Measurements from ENCODE around the gene EHMT2.
"Not testable (repeated sequence)": the region's sequence is repeated elsewhere in the genome, so short reads cannot be mapped to it uniquely, and the experiment has no call there.

Gene EHMT2

DNA sequence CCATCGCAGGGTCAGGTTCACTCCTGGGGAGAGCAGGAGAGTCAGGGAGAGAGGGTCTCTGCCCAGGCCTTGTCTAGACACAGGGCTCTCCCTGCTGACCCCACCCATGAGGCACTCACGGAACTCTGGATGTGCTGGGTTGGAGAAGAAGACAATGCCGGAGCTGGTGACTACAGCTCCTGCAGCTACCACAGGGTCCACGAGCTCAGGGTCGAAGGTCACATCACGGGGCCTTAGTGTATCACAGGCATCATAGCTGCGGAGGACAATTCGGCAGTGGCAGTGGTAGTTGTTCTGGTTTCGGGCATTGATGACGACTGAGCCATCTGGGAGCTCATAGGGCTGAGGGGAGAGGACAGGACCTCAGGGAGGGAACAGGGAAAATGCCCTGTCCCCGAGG is 37.6 kb downstream of the EHMT2 start:
- no peak overlapping the region for H4K8ac ChIP-seq (ENCODE audit: low read length)
- H3K79me1 ChIP-seq (replicated peaks; ENCODE audit: low read length, poor library complexity, severe bottlenecking) = peaks cover 33% of the 10 kb centered on the region
- peaks cover 36 to 43% of the 10 kb centered on the region in 2 experiments for H3K36me3 ChIP-seq (ENCODE audit: control insufficient read depth in 1 of 2, insufficient read depth in 2 of 2, low read depth in 1 of 2, low read length in 2 of 2)
- no peak overlapping the region for H3K23ac ChIP-seq (ENCODE audit: low read length in 2 of 2)
- H3K9ac ChIP-seq (ENCODE audit: low read length) = no peak overlapping the region
- no peak overlapping the region for H2BK5ac ChIP-seq (ENCODE audit: low read depth, low read length, poor library complexity, severe bottlenecking)
- no peak overlapping the region for H3K18ac ChIP-seq (ENCODE audit: low read depth in 1 of 2, low read length in 2 of 2)
- no peak overlapping the region for H2BK15ac ChIP-seq (ENCODE audit: low read depth, poor library complexity, severe bottlenecking)
- H3K27ac ChIP-seq (ENCODE audit: low read length, poor library complexity, severe bottlenecking) = no peak overlapping the region
- H4K91ac ChIP-seq (ENCODE audit: low read length) = no peak overlapping the region
- H2BK120ac ChIP-seq (ENCODE audit: low read depth, low read length) = no peak overlapping the region
- no peak overlapping the region for H3K14ac ChIP-seq (ENCODE audit: low read length in 2 of 2)
- H3K27me3 ChIP-seq (ENCODE audit: control insufficient read depth in 1 of 2, insufficient read depth in 1 of 2, low read length in 2 of 2) = no peaks in the 10 kb centered on the region
- no peak overlapping the region for H3K4me2 ChIP-seq (ENCODE audit: low read length, poor library complexity, severe bottlenecking)
- H2AK5ac ChIP-seq (ENCODE audit: low read length, severe bottlenecking) = no peak overlapping the region
- no peak overlapping the region for H2BK12ac ChIP-seq (ENCODE audit: low read length in 2 of 2)
- peaks cover 11% of the 10 kb centered on the region for H3K4me1 ChIP-seq (ENCODE audit: control insufficient read depth, insufficient read depth, low read depth, low read length)
- H3K4ac ChIP-seq (ENCODE audit: low read depth in 1 of 2, low read length in 2 of 2) = no peak overlapping the region
- no peak overlapping the region for H3K4me3 ChIP-seq (ENCODE audit: insufficient read depth in 1 of 2, low read depth in 1 of 2, low read length in 2 of 2)
- H3K9me3 ChIP-seq (ENCODE audit: control insufficient read depth, low read length) = no peaks in the 10 kb centered on the region
- H2AFZ ChIP-seq (ENCODE audit: low read depth, low read length) = no peak overlapping the region
- DNase-seq = no peak
- 99% methylated on average over 11 of the region's 11 CpGs for WGBS

DNA sequence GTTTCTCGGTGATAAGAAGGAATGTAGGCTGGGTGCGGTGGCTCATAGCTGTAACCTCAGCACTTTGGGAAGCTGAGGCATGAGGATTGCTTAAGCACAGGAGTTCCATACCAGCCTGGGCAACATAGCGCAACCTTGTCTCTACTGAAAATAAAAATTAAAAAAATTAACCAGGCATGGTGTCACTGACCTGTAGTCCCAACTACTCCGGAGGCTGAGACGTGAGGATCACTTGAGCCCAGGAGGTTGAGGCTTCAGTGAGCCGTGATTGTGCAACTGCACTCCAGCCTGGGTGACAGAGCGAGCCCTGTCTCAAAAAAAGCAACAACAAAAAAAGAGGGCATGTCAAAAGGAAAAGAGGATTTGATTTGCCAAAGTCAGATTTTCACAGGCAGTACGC is 38.8 kb downstream of the EHMT2 start:
- Histone ChIP-seq H3K4me3 (ENCODE audit: insufficient read depth in 1 of 2, low read depth in 1 of 2, low read length in 2 of 2) (no peak overlapping the region), H4K91ac (ENCODE audit: low read length) (no peak overlapping the region), H2BK15ac (ENCODE audit: low read depth, poor library complexity, severe bottlenecking) (no peak overlapping the region), H2BK120ac (ENCODE audit: low read depth, low read length) (no peak overlapping the region), H3K27me3 (ENCODE audit: control insufficient read depth in 1 of 2, insufficient read depth in 1 of 2, low read length in 2 of 2) (no peaks in the 10 kb centered on the region), H3K4me2 (ENCODE audit: low read length, poor library complexity, severe bottlenecking) (no peak overlapping the region), H3K23ac (ENCODE audit: low read length in 2 of 2) (no peak overlapping the region), H3K14ac (ENCODE audit: low read length in 2 of 2) (no peak overlapping the region), H3K9ac (ENCODE audit: low read length) (no peak overlapping the region), H2BK5ac (ENCODE audit: low read depth, low read length, poor library complexity, severe bottlenecking) (no peak overlapping the region), H3K18ac (ENCODE audit: low read depth in 1 of 2, low read length in 2 of 2) (no peak overlapping the region), H3K9me3 (ENCODE audit: control insufficient read depth, low read length) (no peaks in the 10 kb centered on the region), H3K36me3 (ENCODE audit: control insufficient read depth in 1 of 2, insufficient read depth in 2 of 2, low read depth in 1 of 2, low read length in 2 of 2) (peaks cover 36 to 43% of the 10 kb centered on the region in 2 experiments), H2AFZ (ENCODE audit: low read depth, low read length) (no peak overlapping the region), H4K8ac (ENCODE audit: low read length) (no peak overlapping the region), H3K4ac (ENCODE audit: low read depth in 1 of 2, low read length in 2 of 2) (no peak overlapping the region), H2BK12ac (ENCODE audit: low read length in 2 of 2) (no peak overlapping the region), H3K79me1 (replicated peaks; ENCODE audit: low read length, poor library complexity, severe bottlenecking) (peaks cover 33% of the 10 kb centered on the region), H2AK5ac (ENCODE audit: low read length, severe bottlenecking) (no peak overlapping the region), H3K27ac (ENCODE audit: low read length, poor library complexity, severe bottlenecking) (no peak overlapping the region), H3K4me1 (ENCODE audit: control insufficient read depth, insufficient read depth, low read depth, low read length) (peaks cover 11% of the 10 kb centered on the region)
- 91% methylated on average over 7 of the region's 8 CpGs for WGBS
- no peak for DNase-seq

DNA sequence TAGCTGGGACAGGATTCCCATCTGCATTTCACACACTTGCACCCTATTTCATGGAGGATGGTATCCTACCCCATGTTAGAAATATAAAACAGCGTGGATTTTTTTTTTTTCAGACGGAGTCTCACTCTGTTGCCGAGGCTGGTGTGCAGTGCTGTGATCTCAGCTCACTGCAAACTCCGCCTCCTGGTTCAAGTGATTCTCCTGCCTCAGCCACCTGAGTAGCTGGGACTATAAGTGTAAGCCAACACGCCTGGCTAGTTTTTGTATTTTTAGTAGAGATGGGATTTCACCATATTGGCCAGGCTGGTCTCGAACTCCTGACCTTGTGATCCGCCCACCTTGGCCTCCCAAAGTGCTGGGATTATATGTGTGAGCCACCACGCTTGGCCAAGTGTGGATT is 39.7 kb downstream of the EHMT2 start:
- not testable (repeated sequence) for H3K18ac ChIP-seq (ENCODE audit: low read depth in 1 of 2, low read length in 2 of 2); H3K4me1 ChIP-seq (ENCODE audit: control insufficient read depth, insufficient read depth, low read depth, low read length); H2BK5ac ChIP-seq (ENCODE audit: low read depth, low read length, poor library complexity, severe bottlenecking); H2BK15ac ChIP-seq (ENCODE audit: low read depth, poor library complexity, severe bottlenecking); H3K4me3 ChIP-seq (ENCODE audit: insufficient read depth in 1 of 2, low read depth in 1 of 2, low read length in 2 of 2); H3K4ac ChIP-seq (ENCODE audit: low read depth in 1 of 2, low read length in 2 of 2); H4K8ac ChIP-seq (ENCODE audit: low read length); H3K27me3 ChIP-seq (ENCODE audit: control insufficient read depth in 1 of 2, insufficient read depth in 1 of 2, low read length in 2 of 2); H4K91ac ChIP-seq (ENCODE audit: low read length); H2BK12ac ChIP-seq (ENCODE audit: low read length in 2 of 2); H2AFZ ChIP-seq (ENCODE audit: low read depth, low read length); H3K27ac ChIP-seq (ENCODE audit: low read length, poor library complexity, severe bottlenecking); DNase-seq; H3K4me2 ChIP-seq (ENCODE audit: low read length, poor library complexity, severe bottlenecking); H3K9me3 ChIP-seq (ENCODE audit: control insufficient read depth, low read length); H3K9ac ChIP-seq (ENCODE audit: low read length); H3K23ac ChIP-seq (ENCODE audit: low read length in 2 of 2); H3K14ac ChIP-seq (ENCODE audit: low read length in 2 of 2); H2BK120ac ChIP-seq (ENCODE audit: low read depth, low read length); H2AK5ac ChIP-seq (ENCODE audit: low read length, severe bottlenecking)
- WGBS = 94% methylated on average over 8 of the region's 8 CpGs
- Histone ChIP-seq H3K79me1 (replicated peaks; ENCODE audit: low read length, poor library complexity, severe bottlenecking) (peaks cover 33% of the 10 kb centered on the region), H3K36me3 (ENCODE audit: control insufficient read depth in 1 of 2, insufficient read depth in 2 of 2, low read depth in 1 of 2, low read length in 2 of 2) (peaks cover 36 to 43% of the 10 kb centered on the region in 2 experiments)

DNA sequence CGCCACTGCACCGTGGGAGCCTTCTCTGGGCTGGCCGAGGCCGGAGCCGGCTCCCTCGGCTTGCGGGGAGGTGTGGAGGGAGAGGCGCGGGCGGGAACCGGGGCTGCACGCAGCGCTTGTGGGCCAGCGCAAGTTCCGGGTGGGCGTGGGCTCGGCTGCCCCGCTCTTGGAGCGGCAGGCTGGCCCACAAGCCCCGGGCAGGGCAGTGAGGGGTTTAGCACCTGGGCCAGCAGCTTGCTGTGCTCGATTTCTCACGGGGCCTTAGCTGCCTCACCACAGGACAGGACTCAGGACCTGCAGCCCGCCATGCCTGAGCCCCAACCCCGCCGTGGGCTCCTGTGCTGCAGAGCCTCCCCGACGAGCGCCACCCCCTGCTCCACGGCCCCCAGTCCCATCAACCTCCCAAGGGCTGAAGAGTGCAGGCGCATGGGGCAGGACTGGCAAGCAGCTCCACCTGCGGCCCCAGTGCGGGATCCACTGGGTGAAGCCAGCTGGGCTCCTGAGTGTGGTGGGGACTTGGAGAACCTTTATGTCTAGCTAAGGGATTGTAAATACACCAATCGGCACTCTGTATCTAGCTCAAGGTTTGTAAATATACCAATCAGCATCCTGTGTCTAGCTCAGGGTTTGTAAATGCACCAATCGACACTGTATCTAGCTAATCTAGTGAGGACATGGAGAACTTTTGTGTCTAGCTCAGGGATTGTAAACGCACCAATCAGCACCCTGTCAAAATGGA is 45.3 kb downstream of the EHMT2 start:
- H3K4ac ChIP-seq (ENCODE audit: low read depth in 1 of 2, low read length in 2 of 2); H3K79me1 ChIP-seq (replicated peaks; ENCODE audit: low read length, poor library complexity, severe bottlenecking); H2BK12ac ChIP-seq (ENCODE audit: low read length in 2 of 2); H2BK5ac ChIP-seq (ENCODE audit: low read depth, low read length, poor library complexity, severe bottlenecking); H3K4me2 ChIP-seq (ENCODE audit: low read length, poor library complexity, severe bottlenecking); H2BK120ac ChIP-seq (ENCODE audit: low read depth, low read length); H3K9ac ChIP-seq (ENCODE audit: low read length); H4K8ac ChIP-seq (ENCODE audit: low read length); H4K91ac ChIP-seq (ENCODE audit: low read length); H2AK5ac ChIP-seq (ENCODE audit: low read length, severe bottlenecking); H3K14ac ChIP-seq (ENCODE audit: low read length in 2 of 2); H3K18ac ChIP-seq (ENCODE audit: low read depth in 1 of 2, low read length in 2 of 2); H3K27me3 ChIP-seq (ENCODE audit: control insufficient read depth in 1 of 2, insufficient read depth in 1 of 2, low read length in 2 of 2); H2BK15ac ChIP-seq (ENCODE audit: low read depth, poor library complexity, severe bottlenecking); H3K9me3 ChIP-seq (ENCODE audit: control insufficient read depth, low read length); H3K36me3 ChIP-seq (ENCODE audit: control insufficient read depth in 1 of 2, insufficient read depth in 2 of 2, low read depth in 1 of 2, low read length in 2 of 2); H3K27ac ChIP-seq (ENCODE audit: low read length, poor library complexity, severe bottlenecking); H3K4me3 ChIP-seq (ENCODE audit: insufficient read depth in 1 of 2, low read depth in 1 of 2, low read length in 2 of 2); DNase-seq: not testable (repeated sequence)
- WGBS = 61% methylated on average over 30 of the region's 35 CpGs
- Histone ChIP-seq H3K4me1 (ENCODE audit: control insufficient read depth, insufficient read depth, low read depth, low read length) (peaks cover 11% of the 10 kb centered on the region), H3K23ac (ENCODE audit: low read length in 2 of 2) (peak overlapping the region in 1 of 2 experiments; percentile 41), H2AFZ (ENCODE audit: low read depth, low read length) (peak overlapping the region; percentile 36)

Measured in mesenchymal stem cell (in vitro differentiated cells and primary cell).